ENCODE data around the gene PIK3CB.

Gene PIK3CB

DNA sequence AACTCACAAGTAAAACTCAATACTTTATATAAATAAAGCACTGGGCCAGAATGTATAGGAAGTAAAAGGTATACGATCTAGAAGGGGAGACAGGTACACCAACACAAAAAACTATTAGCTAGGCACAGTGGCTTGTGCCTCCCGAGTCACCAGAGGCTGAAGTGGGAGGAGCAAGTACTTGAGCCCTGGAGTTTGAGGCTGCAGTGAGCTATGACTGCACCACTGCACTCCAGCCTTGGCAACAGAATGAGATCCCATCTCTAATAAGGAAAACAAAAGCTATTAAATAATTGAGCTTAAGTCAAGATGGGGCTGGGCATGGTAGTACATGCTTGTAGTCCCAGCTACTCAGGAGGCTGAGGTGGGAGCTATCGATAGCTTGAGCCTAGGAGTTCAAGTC, 17.0 kb downstream of the PIK3CB start:
- no peak overlapping the region for H4K91ac ChIP-seq (ENCODE audit: low read depth, low read length, poor library complexity)
- H3K18ac ChIP-seq (ENCODE audit: low read length) = no peak overlapping the region
- no peak overlapping the region for H2BK15ac ChIP-seq (ENCODE audit: low read length)
- H3K9me3 ChIP-seq (replicated peaks in 1 of 2; ENCODE audit: control insufficient read depth in 2 of 2, insufficient read depth in 1 of 2, low read depth in 1 of 2, low read length in 2 of 2) = no peaks in the 10 kb centered on the region
- H2AFZ ChIP-seq (ENCODE audit: low read length) = no peak overlapping the region
- no CpG with 5 or more reads among the region's 3 CpGs for WGBS, 2 donors (ENCODE audit: extremely low coverage in 2 of 2, insufficient read length in 2 of 2, insufficient replicate concordance in 1 of 2)
- no peak overlapping the region for H4K8ac ChIP-seq (ENCODE audit: low read depth, low read length)
- H3K4me1 ChIP-seq (ENCODE audit: control insufficient read depth in 2 of 2, insufficient read depth in 1 of 2, low read depth in 1 of 2, low read length in 2 of 2) = peaks cover 0 to 2% of the 10 kb centered on the region in 2 donors
- no peak overlapping the region for H3K23ac ChIP-seq (ENCODE audit: low read depth, low read length, poor library complexity)
- no peak overlapping the region for H3K27ac ChIP-seq (replicated peaks; ENCODE audit: low read length)
- no peak overlapping the region for H3K4me2 ChIP-seq (ENCODE audit: insufficient read depth, low read length, poor library complexity, severe bottlenecking)
- no peaks in the 10 kb centered on the region for H3K27me3 ChIP-seq (ENCODE audit: control insufficient read depth in 3 of 3, insufficient read depth in 3 of 3, low read depth in 1 of 3, low read length in 3 of 3)
- DNase-seq (ENCODE audit: low spot score) = no peak
- no peak overlapping the region for H2BK12ac ChIP-seq (ENCODE audit: low read length)
- H3K9ac ChIP-seq (ENCODE audit: low read depth, low read length, poor library complexity) = no peak overlapping the region
- H3K4me3 ChIP-seq (ENCODE audit: low read length in 2 of 2) = no peak overlapping the region
- no peak overlapping the region for H3K4ac ChIP-seq (ENCODE audit: low read length)
- H2AK5ac ChIP-seq (ENCODE audit: low read depth, low read length) = no peak overlapping the region
- no peak overlapping the region for H2BK120ac ChIP-seq (ENCODE audit: low read depth, low read length)
- H3K14ac ChIP-seq (ENCODE audit: low read length) = no peak overlapping the region
- H2BK5ac ChIP-seq (ENCODE audit: low read length) = no peak overlapping the region
- peaks cover 2% of the 10 kb centered on the region for H3K79me1 ChIP-seq (ENCODE audit: low read depth, low read length)
- H3K36me3 ChIP-seq (replicated peaks in 1 of 2; ENCODE audit: control insufficient read depth in 2 of 2, insufficient read depth in 2 of 2, low read length in 2 of 2) = no peaks in the 10 kb centered on the region

DNA sequence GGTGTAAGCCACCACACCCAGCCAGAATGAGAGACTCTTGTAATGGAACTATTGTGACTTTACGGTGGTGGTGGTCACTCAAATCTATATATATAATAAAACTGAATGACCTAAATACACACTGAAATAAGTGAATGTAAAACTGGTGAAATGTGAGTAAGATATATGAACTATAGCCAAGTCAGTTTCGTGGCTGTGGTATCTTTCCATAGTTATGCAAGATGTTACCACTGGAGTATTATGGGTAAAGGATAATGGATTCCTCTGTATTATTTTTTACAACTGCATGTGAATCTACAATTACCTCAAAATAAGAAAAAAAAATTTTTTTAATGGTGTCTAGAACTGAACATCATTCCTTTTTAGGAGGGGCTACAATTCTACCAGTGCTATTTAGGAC, 21.9 kb downstream of the PIK3CB start:
- Histone ChIP-seq H2BK12ac (ENCODE audit: low read length) (no peak overlapping the region), H3K18ac (ENCODE audit: low read length) (no peak overlapping the region), H2AFZ (ENCODE audit: low read length) (no peak overlapping the region), H2AK5ac (ENCODE audit: low read depth, low read length) (no peak overlapping the region), H3K27ac (replicated peaks; ENCODE audit: low read length) (no peak overlapping the region), H3K14ac (ENCODE audit: low read length) (no peak overlapping the region), H3K4me3 (ENCODE audit: low read length in 2 of 2) (no peak overlapping the region), H3K9ac (ENCODE audit: low read depth, low read length, poor library complexity) (no peak overlapping the region), H2BK15ac (ENCODE audit: low read length) (no peak overlapping the region), H3K79me1 (ENCODE audit: low read depth, low read length) (peaks cover 2% of the 10 kb centered on the region), H3K4me2 (ENCODE audit: insufficient read depth, low read length, poor library complexity, severe bottlenecking) (no peak overlapping the region), H3K23ac (ENCODE audit: low read depth, low read length, poor library complexity) (no peak overlapping the region), H2BK5ac (ENCODE audit: low read length) (no peak overlapping the region), H4K8ac (ENCODE audit: low read depth, low read length) (no peak overlapping the region), H3K27me3 (ENCODE audit: control insufficient read depth in 3 of 3, insufficient read depth in 3 of 3, low read depth in 1 of 3, low read length in 3 of 3) (no peaks in the 10 kb centered on the region), H3K9me3 (replicated peaks in 1 of 2; ENCODE audit: control insufficient read depth in 2 of 2, insufficient read depth in 1 of 2, low read depth in 1 of 2, low read length in 2 of 2) (no peaks in the 10 kb centered on the region), H3K4me1 (ENCODE audit: control insufficient read depth in 2 of 2, insufficient read depth in 1 of 2, low read depth in 1 of 2, low read length in 2 of 2) (no peaks in the 10 kb centered on the region), H2BK120ac (ENCODE audit: low read depth, low read length) (no peak overlapping the region), H4K91ac (ENCODE audit: low read depth, low read length, poor library complexity) (no peak overlapping the region), H3K4ac (ENCODE audit: low read length) (no peak overlapping the region), H3K36me3 (replicated peaks in 1 of 2; ENCODE audit: control insufficient read depth in 2 of 2, insufficient read depth in 2 of 2, low read length in 2 of 2) (no peaks in the 10 kb centered on the region)
- no CpG with 5 or more reads among the region's 2 CpGs for WGBS, 2 donors (ENCODE audit: extremely low coverage in 2 of 2, insufficient read length in 2 of 2, insufficient replicate concordance in 1 of 2)
- DNase-seq (ENCODE audit: low spot score) = no peak

DNA sequence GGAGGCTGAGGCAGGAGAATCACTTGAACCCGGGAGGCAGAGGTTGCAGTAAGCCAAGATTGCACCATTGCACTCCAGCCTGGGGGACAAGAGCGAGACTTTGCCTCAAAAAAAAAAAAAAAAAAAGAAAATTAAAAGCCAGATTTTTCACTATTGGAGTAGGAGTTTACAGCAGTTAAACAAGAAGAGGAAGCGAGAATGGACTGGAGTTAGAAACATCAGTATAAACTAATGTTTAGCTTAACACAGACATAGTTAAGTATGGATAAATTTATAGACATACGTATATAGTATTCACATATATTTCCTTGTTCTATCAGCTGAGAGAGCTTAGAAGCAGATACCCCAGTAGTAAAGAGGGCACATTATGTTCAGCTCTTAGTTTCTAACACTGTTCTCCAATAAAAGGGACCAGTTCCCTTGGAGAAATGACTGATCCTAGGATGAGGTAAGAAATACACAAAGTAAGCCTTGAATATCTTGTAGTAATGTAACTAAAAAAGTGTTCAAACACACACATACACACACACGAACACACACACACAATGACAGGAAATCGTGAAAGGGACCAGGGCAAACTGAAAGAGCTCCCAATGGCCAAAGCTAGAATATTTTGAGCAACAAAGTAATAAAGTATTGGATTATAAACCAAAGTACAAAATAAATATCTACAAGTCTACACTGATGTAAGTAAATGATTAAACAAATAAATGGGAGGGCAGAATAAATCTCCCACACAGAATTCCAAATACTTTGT, 25.1 kb downstream of the PIK3CB start:
- Histone ChIP-seq H3K18ac (ENCODE audit: low read length) (no peak overlapping the region), H3K9me3 (replicated peaks in 1 of 2; ENCODE audit: control insufficient read depth in 2 of 2, insufficient read depth in 1 of 2, low read depth in 1 of 2, low read length in 2 of 2) (no peaks in the 10 kb centered on the region), H3K27me3 (ENCODE audit: control insufficient read depth in 3 of 3, insufficient read depth in 3 of 3, low read depth in 1 of 3, low read length in 3 of 3) (no peaks in the 10 kb centered on the region), H3K4ac (ENCODE audit: low read length) (no peak overlapping the region), H3K79me1 (ENCODE audit: low read depth, low read length) (no peaks in the 10 kb centered on the region), H3K14ac (ENCODE audit: low read length) (no peak overlapping the region), H3K4me1 (ENCODE audit: control insufficient read depth in 2 of 2, insufficient read depth in 1 of 2, low read depth in 1 of 2, low read length in 2 of 2) (no peaks in the 10 kb centered on the region), H3K4me2 (ENCODE audit: insufficient read depth, low read length, poor library complexity, severe bottlenecking) (no peak overlapping the region), H3K4me3 (ENCODE audit: low read length in 2 of 2) (no peak overlapping the region), H3K9ac (ENCODE audit: low read depth, low read length, poor library complexity) (no peak overlapping the region), H4K8ac (ENCODE audit: low read depth, low read length) (no peak overlapping the region), H2BK12ac (ENCODE audit: low read length) (no peak overlapping the region), H4K91ac (ENCODE audit: low read depth, low read length, poor library complexity) (no peak overlapping the region), H2BK15ac (ENCODE audit: low read length) (no peak overlapping the region), H3K27ac (replicated peaks; ENCODE audit: low read length) (no peak overlapping the region), H2BK120ac (ENCODE audit: low read depth, low read length) (no peak overlapping the region), H2AFZ (ENCODE audit: low read length) (no peak overlapping the region), H2BK5ac (ENCODE audit: low read length) (no peak overlapping the region), H2AK5ac (ENCODE audit: low read depth, low read length) (no peak overlapping the region), H3K36me3 (replicated peaks in 1 of 2; ENCODE audit: control insufficient read depth in 2 of 2, insufficient read depth in 2 of 2, low read length in 2 of 2) (no peaks in the 10 kb centered on the region), H3K23ac (ENCODE audit: low read depth, low read length, poor library complexity) (no peak overlapping the region)
- WGBS, 2 donors (ENCODE audit: extremely low coverage in 2 of 2, insufficient read length in 2 of 2, insufficient replicate concordance in 1 of 2) = no CpG with 5 or more reads among the region's 6 CpGs
- DNase-seq (ENCODE audit: low spot score) = no peak

DNA sequence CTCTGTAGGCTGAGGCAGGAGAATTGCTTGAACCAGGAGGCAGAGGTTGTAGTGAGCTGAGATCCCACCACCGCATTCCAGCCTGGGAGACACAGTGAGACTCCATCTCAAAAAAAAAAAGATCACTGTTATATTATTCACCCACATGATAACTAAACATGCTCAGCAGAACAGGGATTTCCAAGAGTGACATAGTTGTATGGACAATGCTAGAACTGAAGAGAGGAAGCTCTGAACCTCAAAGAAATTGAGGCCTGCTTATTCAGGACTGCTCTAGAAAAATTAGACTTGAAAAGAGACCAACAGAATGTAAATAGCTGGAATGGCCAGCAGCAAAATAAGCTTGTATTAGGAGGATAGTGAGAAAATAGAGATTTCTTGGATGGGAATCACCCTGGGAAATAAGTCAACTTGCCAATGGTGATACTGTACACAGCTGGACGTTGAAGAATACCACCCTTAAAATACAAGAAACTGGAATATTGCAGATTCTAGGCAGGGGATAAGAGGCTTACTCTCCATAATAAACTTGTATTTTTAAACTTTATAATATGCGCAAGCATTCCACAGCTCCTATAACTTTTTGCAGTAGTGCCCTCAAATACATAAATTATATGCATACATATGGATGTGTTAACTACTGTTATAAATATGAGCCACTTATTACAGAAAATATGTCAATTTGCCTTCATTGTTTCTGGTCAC, 28.2 kb downstream of the PIK3CB start:
- Histone ChIP-seq H3K27me3 (ENCODE audit: control insufficient read depth in 3 of 3, insufficient read depth in 3 of 3, low read depth in 1 of 3, low read length in 3 of 3) (no peaks in the 10 kb centered on the region), H4K8ac (ENCODE audit: low read depth, low read length) (no peak overlapping the region), H3K9ac (ENCODE audit: low read depth, low read length, poor library complexity) (no peak overlapping the region), H3K4me1 (ENCODE audit: control insufficient read depth in 2 of 2, insufficient read depth in 1 of 2, low read depth in 1 of 2, low read length in 2 of 2) (peaks cover 0 to 2% of the 10 kb centered on the region in 2 donors), H2BK120ac (ENCODE audit: low read depth, low read length) (no peak overlapping the region), H3K14ac (ENCODE audit: low read length) (no peak overlapping the region), H2BK15ac (ENCODE audit: low read length) (no peak overlapping the region), H3K4ac (ENCODE audit: low read length) (no peak overlapping the region), H2BK12ac (ENCODE audit: low read length) (no peak overlapping the region), H2BK5ac (ENCODE audit: low read length) (no peak overlapping the region), H2AFZ (ENCODE audit: low read length) (no peak overlapping the region), H3K36me3 (replicated peaks in 1 of 2; ENCODE audit: control insufficient read depth in 2 of 2, insufficient read depth in 2 of 2, low read length in 2 of 2) (no peaks in the 10 kb centered on the region), H3K23ac (ENCODE audit: low read depth, low read length, poor library complexity) (no peak overlapping the region), H4K91ac (ENCODE audit: low read depth, low read length, poor library complexity) (no peak overlapping the region), H3K4me2 (ENCODE audit: insufficient read depth, low read length, poor library complexity, severe bottlenecking) (no peak overlapping the region), H3K27ac (replicated peaks; ENCODE audit: low read length) (no peak overlapping the region), H3K9me3 (replicated peaks in 1 of 2; ENCODE audit: control insufficient read depth in 2 of 2, insufficient read depth in 1 of 2, low read depth in 1 of 2, low read length in 2 of 2) (no peaks in the 10 kb centered on the region), H3K79me1 (ENCODE audit: low read depth, low read length) (no peaks in the 10 kb centered on the region), H3K18ac (ENCODE audit: low read length) (no peak overlapping the region), H3K4me3 (ENCODE audit: low read length in 2 of 2) (no peak overlapping the region), H2AK5ac (ENCODE audit: low read depth, low read length) (no peak overlapping the region)
- DNase-seq (ENCODE audit: low spot score) = no peak
- no CpG with 5 or more reads among the region's 3 CpGs for WGBS, 2 donors (ENCODE audit: extremely low coverage in 2 of 2, insufficient read length in 2 of 2, insufficient replicate concordance in 1 of 2)

Measured in neuronal stem cell (in vitro differentiated cells).